GM12801 (cell line): Measurements from ENCODE around the gene CNOT1.

Source experiments
- CTCF ChIP-seq: IDR thresholded peaks from one replicate; pipeline ENCODE4 v1.5.1; 2011; ENCODE audit warnings: control low read depth; ENCODE audit not compliant: insufficient read length; ENCODE audit errors: extremely low read depth

Gene CNOT1

DNA sequence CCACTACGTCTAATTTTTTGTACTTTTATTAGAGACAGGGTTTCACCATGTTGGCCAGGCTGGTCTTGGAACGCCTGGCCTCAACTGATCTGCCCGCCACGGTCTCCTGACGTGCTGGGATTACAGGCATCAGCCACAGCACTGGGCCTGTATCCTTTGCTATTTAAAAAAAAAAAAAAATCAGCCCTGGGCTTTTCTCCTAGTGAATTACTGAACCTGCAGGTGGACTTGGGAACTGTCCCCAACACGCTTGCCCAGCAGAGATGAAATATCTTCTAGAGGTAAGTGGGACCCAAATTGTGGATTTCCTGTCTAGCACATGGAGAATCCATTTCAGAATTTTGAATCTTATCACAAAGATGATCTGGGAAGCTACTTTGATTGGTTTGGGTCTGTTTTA, 14.8 kb downstream of the CNOT1 start:
- TF ChIP-seq CTCF: no peak

- no peak for TF ChIP-seq CTCF
Observed at GRCh38 chr16:58614212-58614611, 15.4 kb downstream of the CNOT1 start.

DNA sequence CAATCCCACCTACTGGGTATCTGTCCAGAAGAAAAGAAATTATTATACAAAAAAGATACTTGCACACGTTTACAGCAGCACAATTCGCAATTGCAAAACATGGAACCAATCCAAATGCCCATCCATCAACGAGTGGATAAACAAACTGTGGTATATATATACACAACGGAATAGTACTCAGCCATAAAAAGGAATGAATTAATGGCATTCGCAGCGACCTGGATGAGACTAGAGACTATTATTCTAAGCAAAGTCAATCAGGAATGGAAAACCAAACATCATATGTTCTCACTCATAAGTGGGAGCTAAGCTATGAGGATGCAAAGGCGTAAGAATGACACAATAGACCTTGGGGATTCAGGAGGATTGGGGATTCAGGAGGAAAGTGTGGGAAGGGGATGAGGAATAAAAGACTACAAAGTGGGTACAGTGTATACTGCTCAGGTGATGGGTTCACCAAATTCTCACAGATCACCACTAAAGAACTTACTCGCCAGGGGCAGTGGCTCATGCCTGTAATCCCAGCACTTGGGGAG, 21.0 kb downstream of the CNOT1 start:
- no peak for TF ChIP-seq CTCF

- no peak for TF ChIP-seq CTCF
Observed at GRCh38 chr16:58605562-58605961, 24.1 kb downstream of the CNOT1 start.

DNA sequence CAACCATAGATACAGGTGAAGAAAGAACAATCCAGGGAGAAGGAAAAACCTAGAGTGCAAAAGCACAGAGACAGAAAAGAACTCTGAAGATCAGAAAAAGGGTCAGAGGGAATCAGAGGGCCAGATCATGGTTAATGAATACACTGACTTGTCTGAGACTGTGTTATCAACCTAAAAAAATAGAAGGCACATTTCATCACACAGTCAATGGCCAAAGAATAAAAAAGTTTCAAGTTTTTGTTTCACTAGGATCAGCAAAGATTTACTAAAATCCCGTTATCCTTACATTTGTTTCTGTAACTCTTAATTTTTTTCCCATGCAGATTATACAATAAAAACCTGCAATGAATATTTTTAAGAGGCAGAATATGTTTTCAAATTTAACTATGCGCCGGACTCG, 38.5 kb downstream of the CNOT1 start:
- no peak for TF ChIP-seq CTCF

- TF ChIP-seq CTCF: no peak
Observed at GRCh38 chr16:58589326-58589905, 40.2 kb downstream of the CNOT1 start.

DNA sequence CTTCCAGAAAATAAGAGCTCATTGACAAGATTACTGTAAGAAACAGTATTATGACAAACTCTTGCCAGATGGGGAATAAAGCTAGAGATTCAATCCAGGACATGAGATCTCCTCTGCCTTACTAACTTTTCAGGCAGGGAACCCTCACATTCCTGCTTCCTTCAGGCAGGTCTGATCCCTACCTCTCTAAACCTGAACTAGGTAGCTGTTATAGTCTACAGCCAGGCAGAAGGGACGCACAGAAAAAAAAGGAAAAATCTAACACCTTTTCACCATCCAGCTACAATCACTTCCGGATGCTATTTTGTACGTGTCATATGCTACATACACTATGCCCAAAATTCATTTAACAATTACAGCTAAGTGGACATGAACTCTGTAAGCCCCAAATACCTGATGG, 41.2 kb downstream of the CNOT1 start:
- no peak for TF ChIP-seq CTCF
